Stimulated activated CD8-positive, alpha-beta memory T cell treated with anti-CD3 and anti-CD28 coated beads, Interleukin-7, amount 100 ng/mL, for 1 hour (primary cell): Measurements from ENCODE around the gene DDX51.

Experiments used
- DNase-seq, 2 donors: peaks; one replicate each; pipeline ENCODE4 v3.0.0-alpha.2; 2020; ENCODE audit warnings: low read depth in 2 of 2

Gene DDX51

GRCh38 chr12:132179431-132180362, 35.6 kb upstream of the DDX51 start:
- no peak for DNase-seq

GRCh38 chr12:132178801-132179401, 34.8 kb upstream of the DDX51 start:
- no peak for DNase-seq

GRCh38 chr12:132178316-132178715, 34.2 kb upstream of the DDX51 start:
- no peak for DNase-seq

GRCh38 chr12:132176920-132177551, 32.9 kb upstream of the DDX51 start:
- no peak for DNase-seq

- no peak for DNase-seq
Measured at GRCh38 chr12:132176385-132176919, 32.3 kb upstream of the DDX51 start.

- DNase-seq = no peak
Measured at GRCh38 chr12:132175496-132176384, 31.6 kb upstream of the DDX51 start.

- DNase-seq = no peak
Measured at GRCh38 chr12:132174839-132175490, 30.8 kb upstream of the DDX51 start.

GRCh38 chr12:132174015-132174838, 30.1 kb upstream of the DDX51 start:
- no peak for DNase-seq

- no peak for DNase-seq
Measured at GRCh38 chr12:132173135-132174014, 29.3 kb upstream of the DDX51 start.

GRCh38 chr12:132172619-132173018, 28.5 kb upstream of the DDX51 start:
- DNase-seq = no peak

- DNase-seq = no peak
Measured at GRCh38 chr12:132171968-132172521, 27.9 kb upstream of the DDX51 start.

GRCh38 chr12:132171293-132171967, 27.3 kb upstream of the DDX51 start:
- DNase-seq = no peak

- no peak for DNase-seq
Measured at GRCh38 chr12:132170637-132171292, 26.6 kb upstream of the DDX51 start.

- no peak for DNase-seq
Measured at GRCh38 chr12:132170094-132170636, 26.0 kb upstream of the DDX51 start.

- DNase-seq = no peak
Measured at GRCh38 chr12:132169376-132169775, 25.3 kb upstream of the DDX51 start.

- no peak for DNase-seq
Measured at GRCh38 chr12:132168311-132169031, 24.4 kb upstream of the DDX51 start.
